GM21515 (cell line): Measurements from ENCODE around the gene COL7A1.

Source experiments
- ATAC-seq: cut with Tn5 transposase; IDR thresholded peaks from one replicate; pipeline ENCODE4 v1.9.1; 2021; ENCODE audit not compliant: unreplicated experiment

COL7A1 gene

GRCh38 chr3:48595075-48595525 lies at the start of gene COL7A1:
COL7A1 (minus strand) TSS chr3:48595329; CDS start chr3:48595159, 170 bp downstream.
- ATAC-seq, result no peak

- no peak for ATAC-seq
Measured at GRCh38 chr3:48642605-48643004, 47.5 kb upstream of the COL7A1 start.

- ATAC-seq, result no peak
Measured at GRCh38 chr3:48641396-48641795, 46.3 kb upstream of the COL7A1 start.

GRCh38 chr3:48639944-48640606 lies 44.9 kb upstream of the COL7A1 start:
- no peak for ATAC-seq

- no peak for ATAC-seq
Measured at GRCh38 chr3:48637305-48637704, 42.2 kb upstream of the COL7A1 start.

GRCh38 chr3:48636149-48636655 lies 41.1 kb upstream of the COL7A1 start:
- ATAC-seq, result no peak

GRCh38 chr3:48635222-48636021 lies 40.3 kb upstream of the COL7A1 start, which contains the start of gene SLC26A6:
SLC26A6 (minus strand) TSS chr3:48635461; CDS start chr3:48635393, 68 bp downstream.
- ATAC-seq, result peak; percentile 92

- peak; percentile 11 for ATAC-seq
Measured at GRCh38 chr3:48634661-48635221, 39.6 kb upstream of the COL7A1 start.

GRCh38 chr3:48633743-48634142 lies 38.6 kb upstream of the COL7A1 start:
- ATAC-seq, result no peak

- no peak for ATAC-seq
Measured at GRCh38 chr3:48633256-48633655, 38.1 kb upstream of the COL7A1 start.

- ATAC-seq, result no peak
Measured at GRCh38 chr3:48631516-48632448, 36.7 kb upstream of the COL7A1 start.

- ATAC-seq, result no peak
Measured at GRCh38 chr3:48630833-48631232, 35.7 kb upstream of the COL7A1 start.

- ATAC-seq, result no peak
Measured at GRCh38 chr3:48630407-48630806, 35.3 kb upstream of the COL7A1 start.

GRCh38 chr3:48629894-48630293 lies 34.8 kb upstream of the COL7A1 start:
- ATAC-seq, result no peak

GRCh38 chr3:48628277-48629017 lies 33.3 kb upstream of the COL7A1 start:
- no peak for ATAC-seq

GRCh38 chr3:48625600-48625999 lies 30.5 kb upstream of the COL7A1 start:
- ATAC-seq, result no peak

GRCh38 chr3:48624767-48625166 lies 29.6 kb upstream of the COL7A1 start:
- ATAC-seq, result no peak

GRCh38 chr3:48623851-48624547 lies 28.9 kb upstream of the COL7A1 start:
- no peak for ATAC-seq

- ATAC-seq, result no peak
Measured at GRCh38 chr3:48621461-48621869, 26.3 kb upstream of the COL7A1 start, which contains the start of gene TMEM89. TMEM89 (minus strand) TSS chr3:48621769; CDS start chr3:48621756, 13 bp downstream.
